GM12892 (cell line): ENCODE measurements around the gene TCIRG1.

Experiments
- DNase-seq: peaks from one replicate; pipeline ENCODE4 v3.0.0; 2011; ENCODE audit not compliant: insufficient read length
- FAIRE-seq: peaks from 2 replicates; lab custom pipeline; 2011; peaks lifted over from hg19 to GRCh38; lab: Jason Lieb, UNC
- POLR2A ChIP-seq: IDR thresholded peaks from 2 replicates; pipeline ENCODE4 v1.6.1; 2011; ENCODE audit warnings: low read depth, low read length, control low read depth
- POLR2AphosphoS5 ChIP-seq: IDR thresholded peaks from 2 replicates; pipeline ENCODE4 v1.6.1; 2011; ENCODE audit warnings: low read depth, low read length, control low read depth
- TAF1 ChIP-seq: IDR thresholded peaks from 2 replicates; pipeline ENCODE4 v1.6.1; 2011; ENCODE audit warnings: low read depth, mild to moderate bottlenecking, control low read depth, low read length, borderline replicate concordance

TCIRG1 gene

GRCh38 chr11:68044898-68045351, 6.1 kb downstream of the TCIRG1 start:
- no peak for TF ChIP-seq POLR2A
- TF ChIP-seq TAF1, result no peak
- TF ChIP-seq POLR2AphosphoS5, result no peak
- FAIRE-seq, result no peak
- DNase-seq, result no peak

GRCh38 chr11:68047437-68048290, 8.8 kb downstream of the TCIRG1 start:
- DNase-seq (no peak), FAIRE-seq (no peak)
- TF ChIP-seq TAF1 (no peak), POLR2AphosphoS5 (no peak), POLR2A (no peak)

GRCh38 chr11:68048681-68049508, 10.1 kb downstream of the TCIRG1 start:
- no peak for TF ChIP-seq POLR2A
- no peak for TF ChIP-seq POLR2AphosphoS5
- TF ChIP-seq TAF1, result no peak
- FAIRE-seq (no peak), DNase-seq (no peak)

- DNase-seq (no peak), FAIRE-seq (no peak)
- TF ChIP-seq POLR2AphosphoS5, result no peak
- no peak; the same call in 1 of the 2 replicates for TF ChIP-seq POLR2A
- no peak for TF ChIP-seq TAF1
Measured at GRCh38 chr11:68049509-68050370, 10.9 kb downstream of the TCIRG1 start.

- FAIRE-seq, result no peak
Measured at GRCh38 chr11:68050371-68050841, 11.6 kb downstream of the TCIRG1 start.

DNA sequence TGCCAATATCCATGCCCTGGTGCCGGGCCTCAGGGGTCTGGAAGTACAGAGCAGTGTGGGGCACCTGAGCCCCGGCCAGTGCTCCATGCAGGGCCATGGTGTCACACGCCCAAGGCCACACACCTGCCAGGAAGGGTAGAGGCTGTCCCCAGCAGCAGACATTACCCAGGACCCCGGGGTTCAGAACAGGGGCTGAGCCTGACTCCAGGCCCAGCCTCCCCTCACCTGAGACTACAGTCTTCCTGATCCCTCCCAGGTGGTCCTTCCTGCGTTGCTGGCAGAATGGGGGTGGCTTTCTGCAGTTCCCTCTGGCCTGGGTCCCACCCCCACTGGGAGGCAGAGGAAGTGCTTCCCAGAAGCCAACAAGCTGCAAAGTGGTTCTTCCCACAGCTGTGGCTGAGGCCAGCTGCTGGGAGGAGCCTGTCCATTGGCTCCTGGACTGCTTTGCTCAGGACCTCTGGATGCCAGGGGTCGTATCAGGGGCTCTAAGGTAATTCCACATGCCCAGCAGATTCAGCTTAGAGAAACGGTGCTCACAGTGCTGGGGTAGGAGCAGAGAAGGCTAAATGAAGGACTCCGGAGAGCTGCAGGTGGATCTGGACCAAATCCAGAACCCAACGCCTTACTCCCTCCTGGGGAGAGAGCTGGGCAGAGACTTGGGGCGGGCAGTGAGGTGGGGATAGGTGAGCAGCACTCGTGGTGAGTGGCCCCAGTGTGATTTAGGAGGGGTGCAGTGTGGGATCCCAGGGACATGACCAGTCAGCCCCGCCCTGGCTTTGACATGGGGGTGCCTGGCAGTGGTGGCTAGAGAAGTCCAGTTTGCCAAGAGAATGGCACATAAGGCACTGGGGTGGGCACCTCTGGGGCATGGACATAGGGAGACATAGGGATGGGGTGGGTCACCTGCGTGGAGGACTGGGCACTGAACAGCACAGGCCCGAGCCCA, 12.6 kb downstream of the TCIRG1 start:
- DNase-seq, result no peak
- FAIRE-seq, result no peak
- TF ChIP-seq TAF1, result no peak
- TF ChIP-seq POLR2AphosphoS5, result no peak
- TF ChIP-seq POLR2A, result no peak

More at GRCh38 chr11:68050371-68050841, 11.6 kb downstream of the TCIRG1 start:
- TF ChIP-seq POLR2A (no peak), POLR2AphosphoS5 (no peak), TAF1 (no peak)
- DNase-seq, result no peak

- DNase-seq (no peak), FAIRE-seq (no peak)
- TF ChIP-seq TAF1, result no peak
- TF ChIP-seq POLR2AphosphoS5, result no peak; the same call in 1 of the 2 replicates
- no peak for TF ChIP-seq POLR2A
Measured at GRCh38 chr11:68052137-68052873, 13.5 kb downstream of the TCIRG1 start.

GRCh38 chr11:68053117-68053516, 14.3 kb downstream of the TCIRG1 start:
- DNase-seq (no peak), FAIRE-seq (no peak)
- no peak for TF ChIP-seq TAF1
- peak; percentile 74; the same call in 1 of the 2 replicates for TF ChIP-seq POLR2AphosphoS5
